Adrenal gland (tissue), 12 donors: ENCODE measurements around the gene RALY. TPM values are rescaled to one million over a fixed set of nuclear protein-coding genes. Genes with fewer than 3 reads are reported as not detected.

ENCODE experiments used
- DNase-seq, 7 donors: peaks; one replicate each; pipeline ENCODE4 v3.0.0-alpha.2; 2019 to 2020
- H3K27ac ChIP-seq, 5 donors: fragments of 200-600 bp; sonication (generic) in 4 of 5; 1 replicate in 3 of 5; 2 replicates in 2 of 5; pipeline versions ENCODE4 v1.5.1 to v1.8.0; 2016 to 2020; ENCODE audit warnings: mild to moderate bottlenecking in 1 of 5
- H3K27me3 ChIP-seq: fragments of 200-600 bp; 2 replicates; pipeline ENCODE4 v1.8.0; 2021
- H3K36me3 ChIP-seq, 2 donors: fragments of 200-600 bp; replicated peaks in 1 of 2; 1 replicate in 1 of 2; 2 replicates in 1 of 2; pipeline versions ENCODE4 v1.5.1 to v1.8.0; 2018 to 2022
- H3K4me1 ChIP-seq, 2 donors: fragments of 200-600 bp; replicated peaks in 1 of 2; 1 replicate in 1 of 2; 2 replicates in 1 of 2; pipeline versions ENCODE4 v1.5.1 to v1.8.0; 2018 to 2021
- H3K4me3 ChIP-seq, 4 donors: fragments of 200-600 bp; sonication (generic) in 3 of 4; one replicate each; pipeline ENCODE4 v1.5.1; 2016 to 2018
- H3K9me3 ChIP-seq, 3 donors: fragments of 200-600 bp; sonication (generic) in 1 of 3; replicated peaks in 1 of 3; 1 replicate in 2 of 3; 2 replicates in 1 of 3; pipeline versions ENCODE4 v1.5.1 to v1.8.0; 2016 to 2021
- POLR2A ChIP-seq, 2 donors: fragments of 450-650 bp; IDR thresholded peaks; one replicate each; pipeline ENCODE4 v1.6.1; 2017; ENCODE audit warnings: antibody characterized with exemption in 2 of 2, mild to moderate bottlenecking in 2 of 2, moderate library complexity in 1 of 2
- WGBS, 4 donors: extraction: QIAGEN DNeasy Blood & Tissue Kit in 2 of 4; methylation state at CpG; one replicate each; pipeline versions ENCODE4 v1.1.5 to v1.1.7; 2013 to 2017; 5-methylcytosine and 5-hydroxymethylcytosine counted together
- intact Hi-C, 2 donors: fragments of 100-400 bp; cut with DNase I; formaldehyde crosslinking; loops; one replicate each; pipeline versions ENCODE4 v1.14.1 to v1.15.0; 2022 to 2023
- polyA plus RNA-seq, 3 donors: library from polyadenylated mRNA; stranded (reverse); fragments of 200-250 nt in 2 of 3; fragments of 350-450 nt in 1 of 3; fragmentation: Illumina TruSeq in 1 of 3; extraction: RNeasy Lipid Tissue Mini Kit (QIAGEN cat#74804) in 1 of 3; gene quantifications; one replicate each; pipeline ENCODE4 v1.2.3, GENCODE V29; 2013 to 2014
- total RNA-seq, 9 donors: library from RNA; depleted of rRNA in 4 of 9; stranded (reverse); fragments of >200 nt in 4 of 9; fragments of 120-200 nt in 1 of 9; fragmentation: NEBNext Ultra II Directional in 1 of 9; extraction: Animal tissue kit (Norgen Biotek cat#: 25700) in 1 of 9; gene quantifications; one replicate each; pipeline versions ENCODE4 v1.1.0 to v1.2.4, GENCODE V29; 2013 to 2023
- TF ChIP-seq, protein P1 (sequence below), 6 experiments: fragments of 450-650 bp in 4 of 6; fragments of 200-600 bp in 2 of 6; sonication (generic) in 1 of 6; IDR thresholded peaks; 1 replicate in 5 of 6; 2 replicates in 1 of 6; pipeline versions ENCODE4 v1.5.1 to v1.8.0; 2016 to 2021; ENCODE audit warnings: antibody characterized with exemption in 6 of 6, mild to moderate bottlenecking in 2 of 6, moderate library complexity in 1 of 6
- donor health status: healthy with polysubstance abuse.
- donor health status: Bipolar disorder and iron deficiency.
- donor health status: DM: yes; HTN: yes; CAD: no.
- donor health status: DM: no; HTN: no; CAD: no.
- donor health status: DM: no; HTN: no; CAD: no.
- donor health status: DM: yes; HTN: yes; CAD: no.

RALY gene
- total and polyA plus RNA-seq, 12 donors = 30.0 to 128 (median 78.1) TPM

DNA sequence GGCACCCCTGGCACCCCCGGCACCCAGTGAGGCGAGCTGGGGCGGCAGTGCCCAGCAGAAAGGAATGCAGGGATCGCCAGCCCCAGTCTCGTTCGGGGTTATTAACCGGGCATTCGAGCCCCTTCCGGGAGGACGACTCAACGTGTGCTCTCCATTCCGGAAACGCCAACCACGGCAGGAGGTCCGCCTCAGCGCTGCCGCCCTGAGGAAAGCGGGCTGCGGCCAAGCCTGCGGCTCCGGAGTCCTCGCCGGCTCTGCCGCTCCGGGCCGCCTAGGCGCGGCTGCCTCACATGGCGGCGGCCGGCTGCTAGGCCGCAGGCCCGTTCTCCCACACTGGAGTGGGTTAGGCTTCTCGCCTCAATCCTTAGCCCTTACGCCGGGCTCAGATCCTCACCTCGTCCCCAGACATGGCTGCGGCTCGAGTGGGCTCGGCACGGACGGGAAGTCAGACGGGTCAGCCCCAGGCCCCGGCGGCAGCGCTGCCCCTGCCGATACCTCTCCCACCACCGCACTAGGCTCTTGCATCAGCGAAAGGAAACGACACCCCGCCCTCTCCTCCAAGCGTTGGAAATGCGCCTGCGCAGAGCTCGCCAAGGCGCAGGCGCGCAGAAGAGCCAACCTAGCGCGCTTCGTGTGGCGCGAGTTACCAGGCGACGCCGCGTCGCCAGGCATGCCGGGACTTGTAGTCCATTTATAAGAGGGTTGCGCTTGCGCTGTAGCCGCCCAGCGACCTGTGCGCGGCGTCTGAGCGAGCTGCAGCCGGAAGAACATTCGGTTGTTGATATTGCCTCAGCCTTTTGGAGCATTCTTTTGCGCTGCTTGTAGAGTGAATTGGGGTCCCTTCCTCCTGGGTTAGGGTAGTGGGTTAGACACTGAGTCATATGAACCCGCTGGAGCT is 118.2 kb downstream of the RALY start, which contains the start of gene EIF2S2:
Gene EIF2S2 (minus strand): TSS at position 542 of the 898 bp plus-strand sequence. CDS start 133 bp downstream, at position 409.
- 0 to 1% (median 0%) methylated on average over 11 to 81 of the region's 81 CpGs for WGBS, 4 donors
- DNase-seq = peak; percentile 95 to 98 (median 96)
- intact Hi-C loops = no loop called here
- TF ChIP-seq, protein P1, sequence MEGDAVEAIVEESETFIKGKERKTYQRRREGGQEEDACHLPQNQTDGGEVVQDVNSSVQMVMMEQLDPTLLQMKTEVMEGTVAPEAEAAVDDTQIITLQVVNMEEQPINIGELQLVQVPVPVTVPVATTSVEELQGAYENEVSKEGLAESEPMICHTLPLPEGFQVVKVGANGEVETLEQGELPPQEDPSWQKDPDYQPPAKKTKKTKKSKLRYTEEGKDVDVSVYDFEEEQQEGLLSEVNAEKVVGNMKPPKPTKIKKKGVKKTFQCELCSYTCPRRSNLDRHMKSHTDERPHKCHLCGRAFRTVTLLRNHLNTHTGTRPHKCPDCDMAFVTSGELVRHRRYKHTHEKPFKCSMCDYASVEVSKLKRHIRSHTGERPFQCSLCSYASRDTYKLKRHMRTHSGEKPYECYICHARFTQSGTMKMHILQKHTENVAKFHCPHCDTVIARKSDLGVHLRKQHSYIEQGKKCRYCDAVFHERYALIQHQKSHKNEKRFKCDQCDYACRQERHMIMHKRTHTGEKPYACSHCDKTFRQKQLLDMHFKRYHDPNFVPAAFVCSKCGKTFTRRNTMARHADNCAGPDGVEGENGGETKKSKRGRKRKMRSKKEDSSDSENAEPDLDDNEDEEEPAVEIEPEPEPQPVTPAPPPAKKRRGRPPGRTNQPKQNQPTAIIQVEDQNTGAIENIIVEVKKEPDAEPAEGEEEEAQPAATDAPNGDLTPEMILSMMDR (IDR thresholded peaks at IDR 0.05) = no peak
- peak; percentile 93 to 99 for TF ChIP-seq POLR2A (IDR thresholded peaks at IDR 0.05)
- Histone ChIP-seq H3K27me3 (no peaks in the 10 kb centered on the region), H3K4me1 (peaks cover 24 to 48% of the 10 kb centered on the region in 2 donors), H3K36me3 (no peaks in the 10 kb centered on the region), H3K27ac (peak within 1 kb of the TSS; percentile 93 to 99 (median 97)), H3K4me3 (peak within 1 kb of the TSS; percentile 72 to 91 (median 81)), H3K9me3 (no peaks in the 10 kb centered on the region)

GRCh38 chr20:34112600-34113101 is 118.9 kb downstream of the RALY start:
- Histone ChIP-seq H3K36me3 (no peaks in the 10 kb centered on the region), H3K27ac (peak overlapping the region; percentile 45 to 99 (median 97)), H3K9me3 (no peaks in the 10 kb centered on the region), H3K27me3 (no peaks in the 10 kb centered on the region), H3K4me1 (peaks cover 24 to 41% of the 10 kb centered on the region in 2 donors), H3K4me3 (peak overlapping the region in 3 of 4 donors; percentile 72 to 91 (median 72))
- DNase-seq = peak; percentile 29 to 71 (median 36)
- WGBS, 4 donors = 0 to 2% (median 2%) methylated on average over 18 of the region's 18 CpGs
- TF ChIP-seq, protein P1 (IDR thresholded peaks at IDR 0.05) = no peak
- TF ChIP-seq POLR2A (IDR thresholded peaks at IDR 0.05) = no peak
- intact Hi-C loops = no loop called here

DNA sequence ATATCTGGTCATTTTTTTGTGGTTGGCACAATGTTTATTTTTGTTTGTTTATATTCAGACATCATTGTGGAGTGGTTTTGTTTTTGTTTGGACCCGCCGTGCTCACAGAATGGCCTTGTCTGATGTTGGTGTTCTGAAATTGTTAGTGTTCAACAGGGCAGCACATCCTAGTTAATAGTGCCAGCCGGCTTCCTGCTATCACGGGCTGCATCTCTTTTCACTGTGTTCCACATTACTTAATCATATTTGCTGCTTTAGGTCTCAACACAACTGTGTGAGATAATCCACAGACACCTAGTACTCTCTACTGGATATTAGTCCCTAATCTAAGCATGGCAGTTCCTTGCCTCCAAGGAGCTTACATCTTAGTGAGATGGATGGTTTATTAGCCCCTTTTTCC is 121.1 kb downstream of the RALY start:
- H3K9me3 ChIP-seq = no peaks in the 10 kb centered on the region
- no peaks in the 10 kb centered on the region for H3K27me3 ChIP-seq
- H3K4me1 ChIP-seq = peaks cover 8 to 19% of the 10 kb centered on the region in 2 donors
- no peak for DNase-seq
- no peak overlapping the region for H3K4me3 ChIP-seq
- TF ChIP-seq, protein P1 (IDR thresholded peaks at IDR 0.05) = no peak
- no peak for TF ChIP-seq POLR2A (IDR thresholded peaks at IDR 0.05)
- 75 to 87% (median 85%) methylated on average over 4 of the region's 4 CpGs for WGBS, 4 donors
- no peak overlapping the region for H3K27ac ChIP-seq
- no peaks in the 10 kb centered on the region for H3K36me3 ChIP-seq
- intact Hi-C loops = no loop called here

GRCh38 chr20:34115232-34115631 is 121.5 kb downstream of the RALY start:
- Histone ChIP-seq H3K36me3 (no peaks in the 10 kb centered on the region), H3K4me3 (no peak overlapping the region), H3K27me3 (no peaks in the 10 kb centered on the region), H3K4me1 (peaks cover 4 to 15% of the 10 kb centered on the region in 2 donors), H3K9me3 (no peaks in the 10 kb centered on the region), H3K27ac (no peak overlapping the region)
- DNase-seq = no peak
- no peak for TF ChIP-seq POLR2A (IDR thresholded peaks at IDR 0.05)
- TF ChIP-seq, protein P1 (IDR thresholded peaks at IDR 0.05) = no peak
- intact Hi-C loops = no loop called here
